BE2C (cell line): ENCODE measurements around the gene CARD19.

Source experiments
- DNase-seq: peaks from one replicate; pipeline ENCODE4 v3.0.0-alpha.2; 2020
- H3K27me3 ChIP-seq: fragments of 250-450 bp; sonication (Bioruptor Pico); 2 replicates; pipeline ENCODE4 v1.5.1; 2020; ENCODE audit warnings: mild to moderate bottlenecking
- H3K36me3 ChIP-seq: fragments of 250-450 bp; sonication (Bioruptor Pico); 2 replicates; pipeline ENCODE4 v1.5.1; 2020; ENCODE audit warnings: mild to moderate bottlenecking
- H3K4me1 ChIP-seq: fragments of 250-450 bp; sonication (Bioruptor Pico); 2 replicates; pipeline ENCODE4 v1.5.1; 2020
- H3K4me3 ChIP-seq: 2 replicates; pipeline ENCODE4 v1.5.1; 2011; ENCODE audit warnings: low read depth, low read length
- H3K9me3 ChIP-seq: fragments of 250-450 bp; sonication (Bioruptor Pico); 2 replicates; pipeline ENCODE4 v1.5.1; 2020
- CTCF ChIP-seq: IDR thresholded peaks from 2 replicates; pipeline ENCODE4 v1.5.1; 2012; ENCODE audit warnings: mild to moderate bottlenecking, low read depth, low read length

The CARD19 gene

GRCh38 chr9:93132287-93132927 is 36.4 kb downstream of the CARD19 start:
- no peaks in the 10 kb centered on the region for H3K36me3 ChIP-seq
- TF ChIP-seq CTCF: no peak
- no peaks in the 10 kb centered on the region for H3K27me3 ChIP-seq
- H3K4me1 ChIP-seq: peaks cover 9% of the 10 kb centered on the region; the same call in 1 of the 2 replicates
- no peaks in the 10 kb centered on the region for H3K9me3 ChIP-seq
- peak overlapping the region; percentile 84 for H3K4me3 ChIP-seq
- DNase-seq: peak; percentile 42

GRCh38 chr9:93132946-93133680 is 37.1 kb downstream of the CARD19 start:
- no peak for TF ChIP-seq CTCF
- Histone ChIP-seq H3K4me3 (peak overlapping the region; percentile 84), H3K36me3 (no peaks in the 10 kb centered on the region), H3K4me1 (peaks cover 6% of the 10 kb centered on the region; the same call in 1 of the 2 replicates), H3K27me3 (no peaks in the 10 kb centered on the region), H3K9me3 (no peaks in the 10 kb centered on the region)
- no peak for DNase-seq

GRCh38 chr9:93133681-93134014 is 37.6 kb downstream of the CARD19 start:
- Histone ChIP-seq H3K27me3 (no peaks in the 10 kb centered on the region), H3K9me3 (no peaks in the 10 kb centered on the region), H3K4me1 (peaks cover 6% of the 10 kb centered on the region; the same call in 1 of the 2 replicates), H3K4me3 (peak overlapping the region; percentile 84), H3K36me3 (no peaks in the 10 kb centered on the region)
- TF ChIP-seq CTCF: no peak
- DNase-seq: peak; percentile 65

- DNase-seq: peak; percentile 76
- H3K9me3 ChIP-seq: no peaks in the 10 kb centered on the region
- no peaks in the 10 kb centered on the region for H3K36me3 ChIP-seq
- peak within 1 kb of the TSS; percentile 84 for H3K4me3 ChIP-seq
- no peaks in the 10 kb centered on the region for H3K27me3 ChIP-seq
- TF ChIP-seq CTCF: no peak
- peaks cover 6% of the 10 kb centered on the region; the same call in 1 of the 2 replicates for H3K4me1 ChIP-seq
These were observed 38.2 kb downstream of the CARD19 start, which contains the start of gene NINJ1 for GRCh38 chr9:93134015-93134739. Gene NINJ1 (minus strand): TSS chr9:93134251. CDS start chr9:93134217, 34 bp downstream.

GRCh38 chr9:93134740-93135444 is 38.9 kb downstream of the CARD19 start:
- H3K36me3 ChIP-seq: no peaks in the 10 kb centered on the region
- H3K4me3 ChIP-seq: peak overlapping the region; percentile 84
- TF ChIP-seq CTCF: no peak
- peaks cover 6% of the 10 kb centered on the region; the same call in 1 of the 2 replicates for H3K4me1 ChIP-seq
- H3K27me3 ChIP-seq: no peaks in the 10 kb centered on the region
- H3K9me3 ChIP-seq: no peaks in the 10 kb centered on the region
- DNase-seq: no peak
